NT2/D1 (cell line): ENCODE data around the gene SDHD.

Source experiments
- DNase-seq: peaks from one replicate; pipeline ENCODE4 v3.0.0-alpha.2; 2011; ENCODE audit warnings: low read depth, low spot score
- H3K27me3 ChIP-seq: 2 replicates; pipeline ENCODE4 v1.6.0; 2011; ENCODE audit warnings: mild to moderate bottlenecking; ENCODE audit not compliant: insufficient read length, insufficient read depth
- H3K36me3 ChIP-seq: 2 replicates; pipeline ENCODE4 v1.6.1; 2011; ENCODE audit warnings: mild to moderate bottlenecking, low read length, mixed read lengths; ENCODE audit not compliant: insufficient read depth, insufficient read length
- H3K4me1 ChIP-seq: 2 replicates; pipeline ENCODE4 v1.5.1; 2011; ENCODE audit not compliant: insufficient read depth, insufficient read length
- H3K4me3 ChIP-seq: 2 replicates; pipeline ENCODE4 v1.5.1; 2011; ENCODE audit warnings: low read depth; ENCODE audit not compliant: insufficient read length
- H3K9ac ChIP-seq: 2 replicates; pipeline ENCODE4 v1.6.0; 2011; ENCODE audit warnings: low read depth; ENCODE audit not compliant: insufficient read length
- H3K9me3 ChIP-seq: 2 replicates; pipeline ENCODE4 v1.5.1; 2011; ENCODE audit warnings: mild to moderate bottlenecking, low read length; ENCODE audit not compliant: insufficient read depth
- SUZ12 ChIP-seq: IDR thresholded peaks from 2 replicates; pipeline ENCODE4 v1.6.1; 2011; ENCODE audit not compliant: insufficient read length, insufficient read depth; ENCODE audit errors: extremely low read depth
- YY1 ChIP-seq: IDR thresholded peaks from 2 replicates; pipeline ENCODE4 v1.6.1; 2011; ENCODE audit not compliant: insufficient read length, insufficient read depth
- ZNF274 ChIP-seq: IDR thresholded peaks from 2 replicates; pipeline ENCODE4 v1.6.1; 2011; ENCODE audit warnings: mild to moderate bottlenecking, low read depth, low read length

SDHD gene

GRCh38 chr11:112123129-112123528 is 36.5 kb downstream of the SDHD start:
- H3K4me1 ChIP-seq = no peaks in the 10 kb centered on the region
- H3K36me3 ChIP-seq = no peaks in the 10 kb centered on the region
- no peak overlapping the region for H3K4me3 ChIP-seq
- no peaks in the 10 kb centered on the region for H3K9me3 ChIP-seq
- TF ChIP-seq YY1 (no peak), ZNF274 (no peak), SUZ12 (no peak)
- H3K27me3 ChIP-seq = no peaks in the 10 kb centered on the region
- no peak for DNase-seq
- no peak overlapping the region for H3K9ac ChIP-seq

GRCh38 chr11:112127056-112127455 is 40.4 kb downstream of the SDHD start:
- DNase-seq = no peak
- H3K9ac ChIP-seq = no peak overlapping the region
- no peaks in the 10 kb centered on the region for H3K27me3 ChIP-seq
- no peak overlapping the region for H3K4me3 ChIP-seq
- TF ChIP-seq ZNF274 = no peak
- TF ChIP-seq YY1 = no peak
- no peak for TF ChIP-seq SUZ12
- H3K36me3 ChIP-seq = no peaks in the 10 kb centered on the region
- no peaks in the 10 kb centered on the region for H3K9me3 ChIP-seq
- no peaks in the 10 kb centered on the region for H3K4me1 ChIP-seq

- H3K27me3 ChIP-seq = no peaks in the 10 kb centered on the region
- H3K4me1 ChIP-seq = no peaks in the 10 kb centered on the region
- DNase-seq = no peak
- TF ChIP-seq SUZ12 (no peak), ZNF274 (no peak), YY1 (no peak)
- H3K9ac ChIP-seq = no peak overlapping the region
- no peaks in the 10 kb centered on the region for H3K9me3 ChIP-seq
- H3K36me3 ChIP-seq = no peaks in the 10 kb centered on the region
- no peak overlapping the region for H3K4me3 ChIP-seq
Observed at GRCh38 chr11:112128483-112129121, 41.9 kb downstream of the SDHD start.

- Histone ChIP-seq H3K4me1 (no peaks in the 10 kb centered on the region), H3K9ac (no peak overlapping the region), H3K4me3 (no peak overlapping the region), H3K36me3 (no peaks in the 10 kb centered on the region), H3K27me3 (no peaks in the 10 kb centered on the region), H3K9me3 (no peaks in the 10 kb centered on the region)
- no peak for DNase-seq
- TF ChIP-seq YY1 (no peak), ZNF274 (no peak), SUZ12 (no peak)
Observed at GRCh38 chr11:112129656-112130055, 43.0 kb downstream of the SDHD start.

GRCh38 chr11:112132737-112133136 is 46.1 kb downstream of the SDHD start:
- H3K27me3 ChIP-seq = no peaks in the 10 kb centered on the region
- no peak for DNase-seq
- no peaks in the 10 kb centered on the region for H3K4me1 ChIP-seq
- H3K4me3 ChIP-seq = no peak overlapping the region
- TF ChIP-seq SUZ12 (no peak), YY1 (no peak), ZNF274 (no peak)
- no peaks in the 10 kb centered on the region for H3K36me3 ChIP-seq
- H3K9ac ChIP-seq = no peak overlapping the region
- H3K9me3 ChIP-seq = no peaks in the 10 kb centered on the region

- no peaks in the 10 kb centered on the region for H3K9me3 ChIP-seq
- no peak overlapping the region for H3K9ac ChIP-seq
- H3K4me1 ChIP-seq = no peaks in the 10 kb centered on the region
- no peaks in the 10 kb centered on the region for H3K36me3 ChIP-seq
- no peak overlapping the region for H3K4me3 ChIP-seq
- H3K27me3 ChIP-seq = no peaks in the 10 kb centered on the region
- DNase-seq = no peak
- TF ChIP-seq ZNF274 (no peak), YY1 (no peak), SUZ12 (no peak)
Observed at GRCh38 chr11:112134473-112134872, 47.8 kb downstream of the SDHD start.

- Histone ChIP-seq H3K4me3 (no peak overlapping the region), H3K4me1 (no peaks in the 10 kb centered on the region), H3K9ac (no peak overlapping the region), H3K27me3 (no peaks in the 10 kb centered on the region), H3K36me3 (no peaks in the 10 kb centered on the region), H3K9me3 (no peaks in the 10 kb centered on the region)
- no peak for DNase-seq
- TF ChIP-seq YY1 (no peak), ZNF274 (no peak), SUZ12 (no peak)
Observed at GRCh38 chr11:112143597-112143996, 56.9 kb downstream of the SDHD start.
